Tibial artery (tissue), 4 donors: ENCODE results near the gene AIG1.

Experiments
- DNase-seq, 2 donors: peaks; one replicate each; pipeline ENCODE4 v3.0.0-alpha.2; 2019
- H3K27ac ChIP-seq, 2 donors: fragments of 200-600 bp; sonication (generic) in 1 of 2; 1 replicate in 1 of 2; 2 replicates in 1 of 2; pipeline ENCODE4 v1.5.1; 2018 to 2019; ENCODE audit warnings: mild to moderate bottlenecking in 1 of 2
- H3K27me3 ChIP-seq, 2 donors: fragments of 200-600 bp; sonication (generic) in 1 of 2; one replicate each; pipeline versions ENCODE4 v1.5.1 to v1.6.0; 2016 to 2019
- H3K36me3 ChIP-seq, 3 donors: fragments of 200-600 bp; sonication (generic) in 2 of 3; one replicate each; pipeline ENCODE4 v1.5.1; 2016 to 2019; ENCODE audit warnings: mild to moderate bottlenecking in 2 of 3
- H3K4me1 ChIP-seq, 4 donors: fragments of 200-600 bp; sonication (generic) in 2 of 4; 1 replicate in 3 of 4; 2 replicates in 1 of 4; pipeline ENCODE4 v1.5.1; 2016 to 2019
- H3K4me3 ChIP-seq, 2 donors: fragments of 200-600 bp; sonication (generic) in 1 of 2; 1 replicate in 1 of 2; 2 replicates in 1 of 2; pipeline ENCODE4 v1.5.1; 2018 to 2019; ENCODE audit warnings: mild to moderate bottlenecking in 2 of 2
- H3K9me3 ChIP-seq, 3 donors: fragments of 200-600 bp; sonication (generic) in 1 of 3; one replicate each; pipeline ENCODE4 v1.5.1; 2016 to 2019
- CTCF ChIP-seq, 2 experiments: fragments of 200-600 bp in 1 of 2; fragments of 450-650 bp in 1 of 2; IDR thresholded peaks; one replicate each; pipeline ENCODE4 v1.5.1; 2017 to 2019; ENCODE audit warnings: antibody characterized with exemption in 2 of 2, mild to moderate bottlenecking in 1 of 2, moderate library complexity in 1 of 2
- intact Hi-C: fragments of 100-400 bp; cut with DNase I; formaldehyde crosslinking; loops from one replicate; pipeline ENCODE4 v1.15.0; 2023; ENCODE audit warnings: low total_unique reads

Gene AIG1

DNA sequence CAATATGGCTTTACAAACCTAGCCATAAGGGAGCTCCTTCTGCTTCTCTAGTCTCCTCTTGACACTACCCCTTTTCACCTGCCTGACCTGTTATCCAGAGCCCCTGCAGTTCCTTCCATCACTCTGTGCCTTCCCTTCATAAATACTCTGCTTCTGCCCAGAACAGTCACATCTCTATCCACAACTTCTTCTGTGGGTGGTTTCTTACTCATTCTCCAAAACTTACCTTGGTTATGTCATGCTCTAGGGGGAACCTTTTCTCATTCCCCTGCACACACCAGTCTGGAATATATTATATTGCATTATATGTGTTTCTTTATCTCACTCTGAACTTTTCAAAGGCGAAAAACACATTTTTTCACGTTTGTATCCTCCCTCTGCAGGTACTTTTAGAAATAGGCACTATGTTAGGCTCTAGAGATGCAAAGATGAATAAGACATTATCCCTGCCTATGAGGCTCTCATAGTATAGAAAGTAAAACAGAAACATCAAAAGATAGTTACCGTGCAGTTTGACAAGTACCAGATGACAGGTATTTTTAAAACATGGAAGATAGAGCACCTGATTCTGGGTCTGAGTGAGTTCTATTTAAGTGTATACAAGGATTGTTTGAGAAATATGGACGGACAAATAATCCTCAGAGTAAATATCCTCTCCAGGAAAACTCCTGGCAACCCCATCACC, 51.5 kb downstream of the AIG1 start:
- Histone ChIP-seq H3K4me1 (no peaks in the 10 kb centered on the region), H3K27me3 (no peaks in the 10 kb centered on the region), H3K27ac (no peak overlapping the region), H3K9me3 (no peaks in the 10 kb centered on the region), H3K4me3 (no peak overlapping the region), H3K36me3 (no peaks in the 10 kb centered on the region)
- no peak for DNase-seq
- intact Hi-C loops: no loop called here
- TF ChIP-seq CTCF (IDR thresholded peaks at IDR 0.05): no peak

GRCh38 chr6:143112837-143113236, 52.1 kb downstream of the AIG1 start:
- intact Hi-C loops: no loop called here
- no peak overlapping the region for H3K4me3 ChIP-seq
- no peak overlapping the region for H3K27ac ChIP-seq
- no peaks in the 10 kb centered on the region for H3K4me1 ChIP-seq
- no peaks in the 10 kb centered on the region for H3K27me3 ChIP-seq
- no peak for DNase-seq
- no peaks in the 10 kb centered on the region for H3K9me3 ChIP-seq
- no peak for TF ChIP-seq CTCF (IDR thresholded peaks at IDR 0.05)
- H3K36me3 ChIP-seq: no peaks in the 10 kb centered on the region

GRCh38 chr6:143115728-143116127, 55.0 kb downstream of the AIG1 start:
- no peaks in the 10 kb centered on the region for H3K27me3 ChIP-seq
- no peak for DNase-seq
- intact Hi-C loops: no loop called here
- no peak for TF ChIP-seq CTCF (IDR thresholded peaks at IDR 0.05)
- no peaks in the 10 kb centered on the region for H3K9me3 ChIP-seq
- H3K4me3 ChIP-seq: no peak overlapping the region
- H3K36me3 ChIP-seq: no peaks in the 10 kb centered on the region
- no peak overlapping the region for H3K27ac ChIP-seq
- no peaks in the 10 kb centered on the region for H3K4me1 ChIP-seq

- Histone ChIP-seq H3K9me3 (no peaks in the 10 kb centered on the region), H3K27ac (no peak overlapping the region), H3K4me3 (no peak overlapping the region), H3K27me3 (no peaks in the 10 kb centered on the region), H3K36me3 (no peaks in the 10 kb centered on the region), H3K4me1 (no peaks in the 10 kb centered on the region)
- TF ChIP-seq CTCF (IDR thresholded peaks at IDR 0.05): no peak
- no peak for DNase-seq
- intact Hi-C loops: no loop called here
Measured at GRCh38 chr6:143117108-143117507, 56.4 kb downstream of the AIG1 start.

GRCh38 chr6:143119260-143119659, 58.6 kb downstream of the AIG1 start:
- no peak overlapping the region for H3K27ac ChIP-seq
- no peaks in the 10 kb centered on the region for H3K4me1 ChIP-seq
- H3K36me3 ChIP-seq: peaks cover 0 to 4% (median 3%) of the 10 kb centered on the region in 3 donors
- no peak for TF ChIP-seq CTCF (IDR thresholded peaks at IDR 0.05)
- H3K27me3 ChIP-seq: no peaks in the 10 kb centered on the region
- no peaks in the 10 kb centered on the region for H3K9me3 ChIP-seq
- H3K4me3 ChIP-seq: no peak overlapping the region
- DNase-seq: no peak
- intact Hi-C loops: no loop called here

GRCh38 chr6:143123081-143123480, 62.4 kb downstream of the AIG1 start:
- Histone ChIP-seq H3K36me3 (peaks cover 0 to 12% (median 7%) of the 10 kb centered on the region in 3 donors), H3K4me1 (no peaks in the 10 kb centered on the region), H3K9me3 (no peaks in the 10 kb centered on the region), H3K27me3 (no peaks in the 10 kb centered on the region), H3K27ac (no peak overlapping the region), H3K4me3 (no peak overlapping the region)
- TF ChIP-seq CTCF (IDR thresholded peaks at IDR 0.05): no peak
- no peak for DNase-seq
- intact Hi-C loops: no loop called here
